Keratinocyte (primary cell): ENCODE results near the gene PTPRN2.

Source experiments
- EZH2 ChIP-seq: IDR thresholded peaks from one replicate; pipeline ENCODE4 v1.6.1; 2012; ENCODE audit warnings: inconsistent platforms, mild to moderate bottlenecking, low read length, moderate library complexity
- TF ChIP-seq, protein P1 (sequence below), 3 experiments: IDR thresholded peaks in 1 of 3; conservative IDR thresholded peaks in 1 of 3; optimal IDR thresholded peaks in 1 of 3; 2 replicates in 2 of 3; 3 replicates in 1 of 3; pipeline versions ENCODE3 to v1.5.1; 2011; ENCODE audit warnings: low read length in 3 of 3, mild to moderate bottlenecking in 3 of 3, moderate library complexity in 2 of 3, control low read depth in 1 of 3, inconsistent platforms in 1 of 3; ENCODE audit not compliant: insufficient read depth in 2 of 3; ENCODE audit errors: extremely low read depth in 1 of 3

DNA sequence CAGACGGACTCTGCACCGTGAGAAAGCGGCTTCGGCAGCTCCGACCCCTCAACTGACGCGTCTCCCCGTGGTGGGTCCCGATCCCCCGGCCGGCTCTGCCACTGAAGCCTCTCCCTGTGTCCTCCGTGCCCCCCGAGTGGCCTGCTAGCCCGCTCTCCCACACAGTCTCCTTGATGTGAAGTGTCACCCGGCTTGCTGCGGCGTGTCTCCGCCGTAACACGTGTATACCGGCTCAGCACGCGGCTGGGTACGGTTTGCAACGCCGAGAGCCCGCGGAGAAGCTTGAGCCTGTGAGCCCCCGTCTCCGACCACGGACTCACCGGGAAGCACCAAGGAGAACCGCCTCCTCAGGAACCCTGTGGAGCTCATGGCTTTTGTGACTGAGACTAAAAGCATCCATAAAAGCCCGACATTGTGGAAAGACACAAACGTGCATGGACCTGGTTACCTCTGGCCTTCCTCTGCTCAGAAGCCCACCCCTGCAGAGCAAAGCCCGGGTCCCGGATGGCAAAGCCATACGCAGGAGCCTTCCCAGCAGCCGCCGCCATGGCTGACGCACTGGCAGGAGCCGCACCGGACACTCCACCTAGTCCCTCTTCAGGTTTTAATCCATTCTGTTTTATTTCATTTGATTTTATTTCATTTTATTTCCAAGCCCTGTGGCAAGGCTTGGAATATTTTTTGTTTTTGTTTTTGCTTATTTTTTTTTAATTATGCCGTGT is 17.0 kb downstream of the PTPRN2 start:
- TF ChIP-seq, protein P1, sequence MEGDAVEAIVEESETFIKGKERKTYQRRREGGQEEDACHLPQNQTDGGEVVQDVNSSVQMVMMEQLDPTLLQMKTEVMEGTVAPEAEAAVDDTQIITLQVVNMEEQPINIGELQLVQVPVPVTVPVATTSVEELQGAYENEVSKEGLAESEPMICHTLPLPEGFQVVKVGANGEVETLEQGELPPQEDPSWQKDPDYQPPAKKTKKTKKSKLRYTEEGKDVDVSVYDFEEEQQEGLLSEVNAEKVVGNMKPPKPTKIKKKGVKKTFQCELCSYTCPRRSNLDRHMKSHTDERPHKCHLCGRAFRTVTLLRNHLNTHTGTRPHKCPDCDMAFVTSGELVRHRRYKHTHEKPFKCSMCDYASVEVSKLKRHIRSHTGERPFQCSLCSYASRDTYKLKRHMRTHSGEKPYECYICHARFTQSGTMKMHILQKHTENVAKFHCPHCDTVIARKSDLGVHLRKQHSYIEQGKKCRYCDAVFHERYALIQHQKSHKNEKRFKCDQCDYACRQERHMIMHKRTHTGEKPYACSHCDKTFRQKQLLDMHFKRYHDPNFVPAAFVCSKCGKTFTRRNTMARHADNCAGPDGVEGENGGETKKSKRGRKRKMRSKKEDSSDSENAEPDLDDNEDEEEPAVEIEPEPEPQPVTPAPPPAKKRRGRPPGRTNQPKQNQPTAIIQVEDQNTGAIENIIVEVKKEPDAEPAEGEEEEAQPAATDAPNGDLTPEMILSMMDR (optimal IDR thresholded peaks at IDR 0.05 in 1 of 3, IDR thresholded peaks at IDR 0.05 in 1 of 3, conservative IDR thresholded peaks at IDR 0.05 in 1 of 3; ENCODE audit: extremely low read depth in 1 of 3, insufficient read depth in 2 of 3, low read length in 3 of 3), result no peak
- TF ChIP-seq EZH2, result no peak
